K562 (cell line): ENCODE data around the gene CHAT. TPM values are rescaled to one million over a fixed set of nuclear protein-coding genes. Genes with fewer than 3 reads are reported as not detected.
A peak's percentile ranks its signal among the peaks of the same experiment; 100 is the strongest.

ENCODE experiments used
- ARID2 ChIP-seq: fragments of 450-650 bp; IDR thresholded peaks from 2 replicates; pipeline ENCODE4 v1.6.1; 2017; ENCODE audit warnings: antibody characterized with exemption, mild to moderate bottlenecking
- BHLHE40 ChIP-seq: IDR thresholded peaks from 2 replicates; pipeline ENCODE4 v1.6.1; 2011; ENCODE audit warnings: low read length, improper control_type of control experiment
- FIP1L1 ChIP-seq: fragments of 200-400 bp; formaldehyde crosslinking; IDR thresholded peaks from 2 replicates; pipeline ENCODE4 v1.6.1; 2018; ENCODE audit warnings: mild to moderate bottlenecking, low read depth, low read length; ENCODE audit not compliant: poor library complexity, severe bottlenecking
- GATAD2A ChIP-seq: fragments of 450-650 bp; IDR thresholded peaks from 2 replicates; pipeline ENCODE4 v1.6.1; 2017
- HNRNPLL ChIP-seq: fragments of 200-400 bp; formaldehyde crosslinking; IDR thresholded peaks from 2 replicates; pipeline ENCODE4 v1.6.1; 2017; ENCODE audit warnings: low read length, low read depth, mild to moderate bottlenecking; ENCODE audit not compliant: poor library complexity, severe bottlenecking
- NONO ChIP-seq, 2 experiments: fragments of 200-400 bp in 1 of 2; fragments of 450-650 bp in 1 of 2; formaldehyde crosslinking in 1 of 2; IDR thresholded peaks; 2 replicates each; pipeline ENCODE4 v1.6.1; 2017; ENCODE audit warnings: low read depth in 2 of 2, mild to moderate bottlenecking in 2 of 2, moderate library complexity in 2 of 2, low read length in 1 of 2
- PML ChIP-seq: IDR thresholded peaks from 2 replicates; pipeline ENCODE4 v1.6.1; 2012; ENCODE audit warnings: low read length, inconsistent platforms
- RBFOX2 ChIP-seq: fragments of 200-400 bp; formaldehyde crosslinking; IDR thresholded peaks from 2 replicates; pipeline ENCODE4 v1.6.1; 2017; ENCODE audit warnings: low read depth, mild to moderate bottlenecking, low read length, moderate library complexity
- SIRT6 ChIP-seq: IDR thresholded peaks from one replicate; pipeline ENCODE4 v1.6.1; 2012; ENCODE audit warnings: low read depth, mild to moderate bottlenecking, control low read depth, inconsistent platforms, low read length, moderate library complexity
- SNIP1 ChIP-seq: fragments of 450-650 bp; IDR thresholded peaks from 2 replicates; pipeline ENCODE4 v1.7.1; 2017; ENCODE audit warnings: low read depth, mild to moderate bottlenecking
- SRSF9 ChIP-seq: fragments of 200-400 bp; formaldehyde crosslinking; IDR thresholded peaks from 2 replicates; pipeline ENCODE4 v1.6.1; 2017; ENCODE audit warnings: low read depth, low read length, borderline replicate concordance
- TCF3 ChIP-seq: sonication (generic); formaldehyde crosslinking; IDR thresholded peaks from 2 replicates; pipeline ENCODE4 v1.4.0; 2020; ENCODE audit warnings: mild to moderate bottlenecking, missing genetic modification reagents
- XRCC4 ChIP-seq: IDR thresholded peaks from one replicate; pipeline ENCODE4 v1.6.1; 2011; ENCODE audit not compliant: insufficient read depth, insufficient read length; ENCODE audit errors: extremely low read depth
- ZBTB17 ChIP-seq: fragments of 450-650 bp; formaldehyde crosslinking; IDR thresholded peaks from 2 replicates; pipeline ENCODE4 v1.4.0; 2020; ENCODE audit warnings: mild to moderate bottlenecking
- ZC3H11A ChIP-seq: IDR thresholded peaks from 2 replicates; pipeline ENCODE4 v1.6.1; 2012; ENCODE audit warnings: low read depth, low read length, improper control_type of control experiment
- polyA plus RNA-seq, 8 experiments: library from polyadenylated mRNA; depleted of rRNA in 4 of 8; stranded (reverse) in 5 of 8; unstranded in 3 of 8; fragments of >200 nt; fragmentation: Nextera tagmentation in 2 of 8; fragmentation: Illumina TruSeq in 1 of 8; extraction: Ambion mirVana in 2 of 8; extraction: Trizol in 1 of 8; gene quantifications; 2 replicates each; pipeline versions ENCODE4 v1.2.1 to v1.2.3, GENCODE V29; 2011 to 2014; ENCODE audit warnings: inconsistent platforms in 1 of 8, missing spikeins in 1 of 8
- total RNA-seq, 7 experiments: library from RNA; depleted of rRNA in 6 of 7; stranded (reverse); fragments of >200 nt in 6 of 7; fragmentation: Illumina TruSeq in 2 of 7; extraction: Trizol in 2 of 7; gene quantifications; 2 replicates each; pipeline versions ENCODE4 v1.2.1 to v1.2.3, GENCODE V29; 2011 to 2021; ENCODE audit warnings: low replicate concordance in 1 of 7
- TF ChIP-seq, protein P1 (sequence below): fragments of 450-650 bp; formaldehyde crosslinking; IDR thresholded peaks from 2 replicates; pipeline ENCODE4 v1.4.0; 2020; ENCODE audit warnings: mild to moderate bottlenecking, moderate library complexity
- TF ChIP-seq, protein P2 (sequence below): fragments of 250-450 bp; sonication (Bioruptor Pico); IDR thresholded peaks from 2 replicates; pipeline ENCODE4 v1.8.0; 2021; ENCODE audit warnings: moderate library complexity, mild to moderate bottlenecking, inconsistent platforms
- TF ChIP-seq, protein P3 (sequence below), 2 experiments: fragments of 450-650 bp; formaldehyde crosslinking in 1 of 2; IDR thresholded peaks; 2 replicates each; pipeline versions ENCODE4 v1.4.0 to v1.6.1; 2014 to 2020; ENCODE audit warnings: mild to moderate bottlenecking in 2 of 2, borderline replicate concordance in 1 of 2, low read depth in 1 of 2
- TF ChIP-seq, protein P4 (sequence below): fragments of 450-650 bp; IDR thresholded peaks from one replicate; pipeline ENCODE4 v1.6.1; 2018; ENCODE audit warnings: mild to moderate bottlenecking, moderate library complexity; ENCODE audit not compliant: partially characterized antibody

The CHAT gene
- total and polyA plus RNA-seq, 9 of the 15 experiments (the other 6 are each of a cell fraction or from before 2014, with no cell fraction given), result not detected

DNA sequence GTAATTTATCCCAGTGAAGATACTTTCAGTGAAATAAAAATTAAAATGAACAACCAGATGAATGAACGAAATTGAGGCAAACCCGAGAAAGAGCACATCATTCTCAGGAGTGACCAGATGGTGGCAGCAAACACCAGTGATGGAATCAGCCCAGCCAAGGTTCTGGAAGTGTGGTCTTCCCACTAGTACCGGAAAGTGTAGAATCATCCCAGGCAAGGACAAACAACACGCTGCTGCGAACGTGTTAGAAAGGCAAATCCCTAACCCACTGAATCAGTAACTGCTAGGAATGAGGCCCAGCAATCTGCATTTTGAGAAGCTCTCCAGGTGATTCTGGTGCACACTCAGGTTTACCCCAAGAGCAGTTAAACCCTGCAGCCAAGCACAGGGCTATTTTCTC lies 19.2 kb upstream of the CHAT start (continued):
- TF ChIP-seq, protein P1, sequence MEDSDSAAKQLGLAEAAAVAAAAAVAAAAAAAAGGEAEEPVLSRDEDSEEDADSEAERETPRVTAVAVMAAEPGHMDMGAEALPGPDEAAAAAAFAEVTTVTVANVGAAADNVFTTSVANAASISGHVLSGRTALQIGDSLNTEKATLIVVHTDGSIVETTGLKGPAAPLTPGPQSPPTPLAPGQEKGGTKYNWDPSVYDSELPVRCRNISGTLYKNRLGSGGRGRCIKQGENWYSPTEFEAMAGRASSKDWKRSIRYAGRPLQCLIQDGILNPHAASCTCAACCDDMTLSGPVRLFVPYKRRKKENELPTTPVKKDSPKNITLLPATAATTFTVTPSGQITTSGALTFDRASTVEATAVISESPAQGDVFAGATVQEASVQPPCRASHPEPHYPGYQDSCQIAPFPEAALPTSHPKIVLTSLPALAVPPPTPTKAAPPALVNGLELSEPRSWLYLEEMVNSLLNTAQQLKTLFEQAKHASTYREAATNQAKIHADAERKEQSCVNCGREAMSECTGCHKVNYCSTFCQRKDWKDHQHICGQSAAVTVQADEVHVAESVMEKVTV (CRISPR knock-in tag), result peak; percentile 72
- TF ChIP-seq TCF3 (CRISPR knock-in tag), result no peak
- no peak for TF ChIP-seq GATAD2A
- TF ChIP-seq ZC3H11A, result no peak
- TF ChIP-seq NONO (IDR thresholded peaks at IDR 0.05; ENCODE audit: low read depth in 2 of 2, low read length in 1 of 2), result no peak
- TF ChIP-seq RBFOX2, result no peak
- no peak for TF ChIP-seq FIP1L1
- TF ChIP-seq ZBTB17 (CRISPR knock-in tag), result no peak
- TF ChIP-seq BHLHE40, result 0 out of 2 replicates have a peak, but pooled peaks have one; percentile 8
- TF ChIP-seq ARID2, result peak; percentile 28; the same call in 1 of the 2 replicates
- no peak for TF ChIP-seq SNIP1
- no peak for TF ChIP-seq SRSF9
- no peak for TF ChIP-seq SIRT6
- no peak for TF ChIP-seq XRCC4
- no peak for TF ChIP-seq HNRNPLL
- no peak for TF ChIP-seq PML
- TF ChIP-seq, protein P2, sequence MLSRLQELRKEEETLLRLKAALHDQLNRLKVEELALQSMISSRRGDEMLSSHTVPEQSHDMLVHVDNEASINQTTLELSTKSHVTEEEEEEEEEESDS, result no peak
- TF ChIP-seq, protein P3, sequence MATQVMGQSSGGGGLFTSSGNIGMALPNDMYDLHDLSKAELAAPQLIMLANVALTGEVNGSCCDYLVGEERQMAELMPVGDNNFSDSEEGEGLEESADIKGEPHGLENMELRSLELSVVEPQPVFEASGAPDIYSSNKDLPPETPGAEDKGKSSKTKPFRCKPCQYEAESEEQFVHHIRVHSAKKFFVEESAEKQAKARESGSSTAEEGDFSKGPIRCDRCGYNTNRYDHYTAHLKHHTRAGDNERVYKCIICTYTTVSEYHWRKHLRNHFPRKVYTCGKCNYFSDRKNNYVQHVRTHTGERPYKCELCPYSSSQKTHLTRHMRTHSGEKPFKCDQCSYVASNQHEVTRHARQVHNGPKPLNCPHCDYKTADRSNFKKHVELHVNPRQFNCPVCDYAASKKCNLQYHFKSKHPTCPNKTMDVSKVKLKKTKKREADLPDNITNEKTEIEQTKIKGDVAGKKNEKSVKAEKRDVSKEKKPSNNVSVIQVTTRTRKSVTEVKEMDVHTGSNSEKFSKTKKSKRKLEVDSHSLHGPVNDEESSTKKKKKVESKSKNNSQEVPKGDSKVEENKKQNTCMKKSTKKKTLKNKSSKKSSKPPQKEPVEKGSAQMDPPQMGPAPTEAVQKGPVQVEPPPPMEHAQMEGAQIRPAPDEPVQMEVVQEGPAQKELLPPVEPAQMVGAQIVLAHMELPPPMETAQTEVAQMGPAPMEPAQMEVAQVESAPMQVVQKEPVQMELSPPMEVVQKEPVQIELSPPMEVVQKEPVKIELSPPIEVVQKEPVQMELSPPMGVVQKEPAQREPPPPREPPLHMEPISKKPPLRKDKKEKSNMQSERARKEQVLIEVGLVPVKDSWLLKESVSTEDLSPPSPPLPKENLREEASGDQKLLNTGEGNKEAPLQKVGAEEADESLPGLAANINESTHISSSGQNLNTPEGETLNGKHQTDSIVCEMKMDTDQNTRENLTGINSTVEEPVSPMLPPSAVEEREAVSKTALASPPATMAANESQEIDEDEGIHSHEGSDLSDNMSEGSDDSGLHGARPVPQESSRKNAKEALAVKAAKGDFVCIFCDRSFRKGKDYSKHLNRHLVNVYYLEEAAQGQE (IDR thresholded peaks at IDR 0.05; ENCODE audit: borderline replicate concordance), result peak; percentile 70
- TF ChIP-seq, protein P3 (CRISPR knock-in tag; IDR thresholded peaks at IDR 0.05; ENCODE audit: low read depth), result no peak; the same call in 1 of the 2 replicates
- TF ChIP-seq, protein P4, sequence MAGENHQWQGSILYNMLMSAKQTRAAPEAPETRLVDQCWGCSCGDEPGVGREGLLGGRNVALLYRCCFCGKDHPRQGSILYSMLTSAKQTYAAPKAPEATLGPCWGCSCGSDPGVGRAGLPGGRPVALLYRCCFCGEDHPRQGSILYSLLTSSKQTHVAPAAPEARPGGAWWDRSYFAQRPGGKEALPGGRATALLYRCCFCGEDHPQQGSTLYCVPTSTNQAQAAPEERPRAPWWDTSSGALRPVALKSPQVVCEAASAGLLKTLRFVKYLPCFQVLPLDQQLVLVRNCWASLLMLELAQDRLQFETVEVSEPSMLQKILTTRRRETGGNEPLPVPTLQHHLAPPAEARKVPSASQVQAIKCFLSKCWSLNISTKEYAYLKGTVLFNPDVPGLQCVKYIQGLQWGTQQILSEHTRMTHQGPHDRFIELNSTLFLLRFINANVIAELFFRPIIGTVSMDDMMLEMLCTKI, result no peak
